Measurements from ENCODE around the gene ZNF618. TPM values are rescaled to one million over a fixed set of nuclear protein-coding genes. Genes with fewer than 3 reads are reported as not detected.

Gene ZNF618
- total RNA-seq, 1 experiment from 2014 or later = 1.8 TPM

Other genes starting within 250 kb of the ZNF618 start
- 1.7 TPM for gene AMBP, start 202.0 kb downstream of the ZNF618 start, total RNA-seq (2021; ENCODE audit: unreplicated experiment)
- 0.87 TPM for gene KIF12, start 223.0 kb downstream of the ZNF618 start, total RNA-seq (2021; ENCODE audit: unreplicated experiment)

Data from Panc1 (cell line).